K562 (cell line): ENCODE data around the gene CEMIP. TPM values are rescaled to one million over a fixed set of nuclear protein-coding genes. Genes with fewer than 3 reads are reported as not detected.

Experiments used
- ATAC-seq: fragments of 200-7000 bp; cut with Tn5 transposase; 3 replicates; pipeline ENCODE4 v1.9.1; 2020; ENCODE audit warnings: moderate library complexity
- BruUV-seq: library from RNA; stranded (reverse); fragments of 400-500 nt; replicated peaks from 2 replicates; lab custom pipeline; 2021; lab: Mats Ljungman, UMichigan
- CTCF ChIA-PET: fragments of 300-600 bp; formaldehyde crosslinking; extraction: SDS; loops from one replicate; lab custom pipeline; 2021; ENCODE audit warnings: low intra/inter-chr PET ratio; lab: Yijun Ruan, JAX
- POLR2A ChIA-PET: fragments of 300-600, 350-650 bp; sonication (Branson Sonifier 250); formaldehyde crosslinking; extraction: SDS; loops from one replicate; lab custom pipeline; 2021; ENCODE audit warnings: antibody characterized with exemption, inconsistent platforms; lab: Yijun Ruan, JAX
- DNase-seq, 4 experiments: peaks; one replicate each; pipeline versions ENCODE4 v3.0.0 to v3.0.0-alpha.2; 2011 to 2018; ENCODE audit warnings: low spot score in 3 of 4, mixed read lengths in 3 of 4; ENCODE audit errors: extremely low read depth in 1 of 4
- FAIRE-seq: peaks from 2 replicates; lab custom pipeline; 2011; peaks lifted over from hg19 to GRCh38; lab: Jason Lieb, UNC
- H2AFZ ChIP-seq: 2 replicates; pipeline ENCODE4 v1.6.0; 2011; ENCODE audit warnings: low read depth, low read length, control low read depth, inconsistent platforms
- H3K27ac ChIP-seq: fragments of 200-600 bp; 3 replicates; pipeline ENCODE4 v1.8.0; 2011; ENCODE audit warnings: low read depth, mild to moderate bottlenecking, control low read depth, inconsistent platforms, low read length, moderate library complexity, mixed read lengths; ENCODE audit errors: extremely low read depth
- H3K27me3 ChIP-seq, 2 experiments: fragments of 300-600 bp in 1 of 2; 2 replicates in 1 of 2; 3 replicates in 1 of 2; pipeline versions ENCODE4 v1.6.0 to v1.8.0; 2011; ENCODE audit warnings: inconsistent platforms in 2 of 2, low read length in 2 of 2, mild to moderate bottlenecking in 1 of 2, mixed read lengths in 1 of 2, moderate library complexity in 1 of 2; ENCODE audit not compliant: control insufficient read depth in 2 of 2, insufficient read depth in 2 of 2
- H3K36me3 ChIP-seq: fragments of 300-600 bp; 3 replicates; pipeline ENCODE4 v1.8.0; 2011; ENCODE audit warnings: mild to moderate bottlenecking, low read length, inconsistent platforms; ENCODE audit not compliant: control insufficient read depth, insufficient read depth
- H3K4me1 ChIP-seq, 2 experiments: fragments of 200-600 bp in 1 of 2; replicated peaks in 1 of 2; 2 replicates in 1 of 2; 3 replicates in 1 of 2; pipeline versions ENCODE4 v1.5.1 to v1.8.0; 2011; ENCODE audit warnings: inconsistent platforms in 2 of 2, low read length in 2 of 2, mild to moderate bottlenecking in 1 of 2, mixed read lengths in 1 of 2, moderate library complexity in 1 of 2; ENCODE audit not compliant: control insufficient read depth in 2 of 2, insufficient read depth in 2 of 2
- H3K4me2 ChIP-seq: 2 replicates; pipeline ENCODE4 v1.6.1; 2011; ENCODE audit warnings: low read length, control low read depth, inconsistent platforms, mixed read lengths; ENCODE audit not compliant: insufficient read depth
- H3K4me3 ChIP-seq: fragments of 200-600 bp; sonication (generic), shearing (Covaris generic); 2 replicates; pipeline ENCODE4 v1.5.1; 2016; ENCODE audit warnings: control low read depth, inconsistent platforms
- H3K79me2 ChIP-seq: fragments of 200-600 bp; 3 replicates; pipeline ENCODE4 v1.8.0; 2011; ENCODE audit warnings: low read length, inconsistent platforms; ENCODE audit not compliant: control insufficient read depth, insufficient read depth
- H3K9ac ChIP-seq, 2 experiments: 2 replicates each; pipeline versions ENCODE4 v1.6.0 to v1.6.1; 2011; ENCODE audit warnings: low read depth in 2 of 2, low read length in 2 of 2, control low read depth in 1 of 2, inconsistent platforms in 1 of 2, mild to moderate bottlenecking in 1 of 2, mixed read lengths in 1 of 2; ENCODE audit not compliant: insufficient read depth in 1 of 2
- H3K9me1 ChIP-seq: one replicate; pipeline ENCODE4 v1.6.0; 2011; ENCODE audit warnings: inconsistent platforms, mild to moderate bottlenecking, low read length, moderate library complexity; ENCODE audit not compliant: control insufficient read depth, insufficient read depth
- H3K9me3 ChIP-seq: replicated peaks from 2 replicates; pipeline ENCODE4 v1.5.1; 2011; ENCODE audit warnings: low read depth, low read length, inconsistent platforms; ENCODE audit not compliant: control insufficient read depth, insufficient read depth
- H4K20me1 ChIP-seq: replicated peaks from 2 replicates; pipeline ENCODE4 v1.6.1; 2011; ENCODE audit warnings: low read length, inconsistent platforms, mixed read lengths; ENCODE audit not compliant: control insufficient read depth, insufficient read depth
- EHMT2 ChIP-seq: fragments of 450-650 bp; IDR thresholded peaks from 2 replicates; pipeline ENCODE4 v1.6.1; 2018; ENCODE audit warnings: antibody characterized with exemption
- POU5F1 ChIP-seq: fragments of 150-350 bp; IDR thresholded peaks from 2 replicates; pipeline ENCODE4 v1.6.1; 2014; ENCODE audit warnings: borderline replicate concordance, low read length, low read depth, mild to moderate bottlenecking; ENCODE audit not compliant: partially characterized antibody
- RAD21 ChIP-seq, 2 experiments: fragments of 250-450 bp in 1 of 2; fragments of 450-650 bp in 1 of 2; sonication (Bioruptor Pico) in 1 of 2; formaldehyde crosslinking in 1 of 2; IDR thresholded peaks in 1 of 2; conservative IDR thresholded peaks in 1 of 2; 2 replicates each; pipeline versions ENCODE4 v1.4.0 to v1.8.0; 2020 to 2022; ENCODE audit warnings: mild to moderate bottlenecking in 2 of 2, moderate library complexity in 1 of 2
- RCOR1 ChIP-seq, 2 experiments: IDR thresholded peaks; 2 replicates each; pipeline ENCODE4 v1.6.1; 2012; ENCODE audit warnings: low read depth in 2 of 2, low read length in 2 of 2, borderline replicate concordance in 1 of 2, improper control_type of control experiment in 1 of 2
- SAFB ChIP-seq: fragments of 200-400 bp; formaldehyde crosslinking; IDR thresholded peaks from 2 replicates; pipeline ENCODE4 v1.6.1; 2017; ENCODE audit warnings: low read depth, low read length, borderline replicate concordance
- SMAD2 ChIP-seq: fragments of 150-350 bp; IDR thresholded peaks from 2 replicates; pipeline ENCODE4 v1.6.1; 2014; ENCODE audit warnings: low read depth, mild to moderate bottlenecking, low read length
- TBP ChIP-seq: optimal IDR thresholded peaks from 2 replicates; pipeline ENCODE3; 2011; ENCODE audit warnings: low read depth, low read length, improper control_type of control experiment
- ZFP30 ChIP-seq: fragments of 250-450 bp; sonication (Bioruptor Pico); IDR thresholded peaks from 2 replicates; pipeline ENCODE4 v1.8.0; 2022; ENCODE audit warnings: moderate library complexity, mild to moderate bottlenecking, inconsistent platforms, borderline replicate concordance
- ZNF124 ChIP-seq: sonication (generic); formaldehyde crosslinking; IDR thresholded peaks from 2 replicates; pipeline ENCODE4 v1.8.1; 2022; ENCODE audit warnings: missing genetic modification reagents
- ZNF165 ChIP-seq: fragments of 250-450 bp; sonication (Bioruptor Pico); IDR thresholded peaks from 2 replicates; pipeline ENCODE4 v1.4.0; 2020; ENCODE audit warnings: borderline replicate concordance
- WGBS: fragments of 100-300 bp; shearing (Covaris generic); methylation state at CpG from one replicate; pipeline ENCODE4 v1.1.6; 2016; ENCODE audit warnings: low coverage, mixed read lengths; ENCODE audit not compliant: insufficient coverage; ENCODE audit errors: missing lambda C conversion rate; 5-methylcytosine and 5-hydroxymethylcytosine counted together
- in situ Hi-C: fragments of 300-500 bp; cut with MboI; formaldehyde crosslinking; loops from 4 replicates; pipeline ENCODE4 v1.15.0; 2018; ENCODE audit warnings: inconsistent platforms, mixed read lengths
- intact Hi-C: fragments of 100-400 bp; cut with micrococcal nuclease; formaldehyde crosslinking; loops from 2 replicates; pipeline ENCODE4 v1.14.2; 2022
- polyA plus RNA-seq, 8 experiments: library from polyadenylated mRNA; depleted of rRNA in 4 of 8; stranded (reverse) in 5 of 8; unstranded in 3 of 8; fragments of >200 nt; fragmentation: Nextera tagmentation in 2 of 8; fragmentation: Illumina TruSeq in 1 of 8; extraction: Ambion mirVana in 2 of 8; extraction: Trizol in 1 of 8; gene quantifications; 2 replicates each; pipeline versions ENCODE4 v1.2.1 to v1.2.3, GENCODE V29; 2011 to 2014; ENCODE audit warnings: inconsistent platforms in 1 of 8, missing spikeins in 1 of 8
- total RNA-seq, 7 experiments: library from RNA; depleted of rRNA in 6 of 7; stranded (reverse); fragments of >200 nt in 6 of 7; fragmentation: Illumina TruSeq in 2 of 7; extraction: Trizol in 2 of 7; gene quantifications; 2 replicates each; pipeline versions ENCODE4 v1.2.1 to v1.2.3, GENCODE V29; 2011 to 2021; ENCODE audit warnings: low replicate concordance in 1 of 7
- TF ChIP-seq, protein P1 (sequence below): fragments of 450-650 bp; IDR thresholded peaks from 2 replicates; pipeline ENCODE4 v1.6.1; 2016; ENCODE audit warnings: missing biosample characterization, missing genetic modification characterization
- TF ChIP-seq, protein P2 (sequence below): fragments of 250-450 bp; sonication (Bioruptor Pico); IDR thresholded peaks from 2 replicates; pipeline ENCODE4 v1.8.0; 2022; ENCODE audit warnings: moderate library complexity, mild to moderate bottlenecking, inconsistent platforms
- TF ChIP-seq, protein P3 (sequence below): fragments of 450-650 bp; conservative IDR thresholded peaks from 2 replicates; pipeline ENCODE4 v1.6.1; 2016; ENCODE audit warnings: missing genetic modification characterization, low read depth, mild to moderate bottlenecking, missing compliant biosample characterization, moderate library complexity

CEMIP gene
- total and polyA plus RNA-seq, 9 of the 15 experiments (the other 6 are each of a cell fraction or from before 2014, with no cell fraction given), result 0.33 TPM; not detected in 8

DNA sequence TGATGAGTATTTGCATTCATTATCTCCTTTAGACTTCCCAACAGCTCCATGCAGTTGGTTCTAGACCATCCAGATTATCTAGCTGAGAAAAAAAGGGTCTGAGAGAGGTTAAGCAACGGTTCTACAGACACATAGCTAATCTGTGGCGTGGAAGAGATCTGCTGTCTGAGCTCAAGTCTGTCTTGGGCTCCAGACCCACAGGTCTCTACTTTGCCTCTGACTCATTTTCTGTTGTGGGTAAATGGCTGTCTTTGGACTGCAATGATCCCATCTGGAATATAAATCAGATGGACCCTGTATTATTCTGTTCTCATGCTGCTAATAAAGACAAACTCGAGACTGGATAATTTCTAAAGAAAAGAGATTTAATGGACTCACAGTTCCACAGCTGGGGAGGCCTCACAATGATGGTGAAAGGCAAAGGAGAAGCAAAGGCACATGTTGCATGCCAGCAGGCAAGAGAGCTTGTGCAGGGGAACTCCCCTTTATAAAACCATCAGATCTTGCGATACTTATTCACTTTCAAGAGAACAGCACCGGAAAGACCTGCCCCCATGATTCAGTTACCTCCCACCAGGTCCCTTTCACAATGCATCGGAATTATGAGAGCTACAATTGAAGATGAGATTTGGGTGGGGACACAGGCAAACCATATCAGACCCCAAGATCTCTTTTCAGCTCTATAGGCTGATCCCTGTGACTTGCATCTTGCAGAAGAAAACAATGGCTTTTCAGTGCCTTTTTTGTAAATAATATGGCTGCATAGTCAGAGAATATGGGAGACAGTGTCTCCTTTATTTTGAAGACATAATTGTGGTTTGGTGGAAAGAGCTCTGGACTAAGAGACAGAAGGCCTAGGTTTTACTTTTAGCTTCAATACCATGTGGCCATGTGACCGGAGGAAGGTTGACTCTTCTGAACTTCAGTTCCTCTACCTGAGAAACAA lies 24.7 kb downstream of the CEMIP start:
- peaks cover 0 to 10% of the 10 kb centered on the region in 2 experiments; a peak in 2 of 5 replicates for H3K27me3 ChIP-seq
- no peak overlapping the region for H3K9ac ChIP-seq
- no peaks in the 10 kb centered on the region for H4K20me1 ChIP-seq
- H3K4me2 ChIP-seq, result no peak overlapping the region
- DNase-seq (no peak), FAIRE-seq (no peak), ATAC-seq (no peak)
- peaks cover 1% of the 10 kb centered on the region; the same call in 1 of the 2 replicates for H3K9me3 ChIP-seq
- no TSS peak for BruUV-seq
- WGBS, result 2% methylated on average over 7 of the region's 7 CpGs
- no peak overlapping the region for H3K4me3 ChIP-seq
- ChIA-PET CTCF (no interaction called here), POLR2A (interaction anchor here (0.6 to 1.6 kb wide), 3 partner anchors 8 to 80 kb away, joined by 3 to 4 read pairs (median 3); no protein-coding TSS in a partner anchor)
- no peaks in the 10 kb centered on the region for H3K4me1 ChIP-seq
- intact Hi-C loops (no loop called here), in situ Hi-C loops (no loop called here)
- no peak overlapping the region for H3K27ac ChIP-seq
- no peak overlapping the region for H2AFZ ChIP-seq
- no peaks in the 10 kb centered on the region for H3K79me2 ChIP-seq
- no peaks in the 10 kb centered on the region for H3K9me1 ChIP-seq
- no peaks in the 10 kb centered on the region for H3K36me3 ChIP-seq
- TF ChIP-seq EHMT2, result no peak
- TF ChIP-seq, protein P1, sequence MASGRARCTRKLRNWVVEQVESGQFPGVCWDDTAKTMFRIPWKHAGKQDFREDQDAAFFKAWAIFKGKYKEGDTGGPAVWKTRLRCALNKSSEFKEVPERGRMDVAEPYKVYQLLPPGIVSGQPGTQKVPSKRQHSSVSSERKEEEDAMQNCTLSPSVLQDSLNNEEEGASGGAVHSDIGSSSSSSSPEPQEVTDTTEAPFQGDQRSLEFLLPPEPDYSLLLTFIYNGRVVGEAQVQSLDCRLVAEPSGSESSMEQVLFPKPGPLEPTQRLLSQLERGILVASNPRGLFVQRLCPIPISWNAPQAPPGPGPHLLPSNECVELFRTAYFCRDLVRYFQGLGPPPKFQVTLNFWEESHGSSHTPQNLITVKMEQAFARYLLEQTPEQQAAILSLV (tag), result no peak
- TF ChIP-seq POU5F1, result no peak
- TF ChIP-seq, protein P2, sequence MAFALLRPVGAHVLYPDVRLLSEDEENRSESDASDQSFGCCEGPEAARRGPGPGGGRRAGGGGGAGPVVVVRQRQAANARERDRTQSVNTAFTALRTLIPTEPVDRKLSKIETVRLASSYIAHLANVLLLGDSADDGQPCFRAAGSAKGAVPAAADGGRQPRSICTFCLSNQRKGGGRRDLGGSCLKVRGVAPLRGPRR (CRISPR knock-in tag), result no peak
- no peak for TF ChIP-seq SMAD2
- no peak for TF ChIP-seq RAD21 (CRISPR knock-in tag; conservative IDR thresholded peaks at IDR 0.05 in 1 of 2, IDR thresholded peaks at IDR 0.05 in 1 of 2)
- TF ChIP-seq SAFB, result no peak
- TF ChIP-seq TBP, result no peak
- TF ChIP-seq ZFP30, result no peak
- TF ChIP-seq ZNF124 (CRISPR knock-in tag), result no peak
- TF ChIP-seq RCOR1 (IDR thresholded peaks at IDR 0.05; ENCODE audit: borderline replicate concordance in 1 of 2, low read depth in 2 of 2, low read length in 2 of 2), result no peak
- TF ChIP-seq ZNF165 (CRISPR knock-in tag), result no peak
- TF ChIP-seq, protein P3, sequence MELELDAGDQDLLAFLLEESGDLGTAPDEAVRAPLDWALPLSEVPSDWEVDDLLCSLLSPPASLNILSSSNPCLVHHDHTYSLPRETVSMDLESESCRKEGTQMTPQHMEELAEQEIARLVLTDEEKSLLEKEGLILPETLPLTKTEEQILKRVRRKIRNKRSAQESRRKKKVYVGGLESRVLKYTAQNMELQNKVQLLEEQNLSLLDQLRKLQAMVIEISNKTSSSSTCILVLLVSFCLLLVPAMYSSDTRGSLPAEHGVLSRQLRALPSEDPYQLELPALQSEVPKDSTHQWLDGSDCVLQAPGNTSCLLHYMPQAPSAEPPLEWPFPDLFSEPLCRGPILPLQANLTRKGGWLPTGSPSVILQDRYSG (tag), result no peak
